ENCODE results near the gene EYA2. TPM values are rescaled to one million over a fixed set of nuclear protein-coding genes. Genes with fewer than 3 reads are reported as not detected.

Gene EYA2
- total and polyA plus RNA-seq, 12 donors = 0.54 to 2.2 (median 1.4) TPM

DNA sequence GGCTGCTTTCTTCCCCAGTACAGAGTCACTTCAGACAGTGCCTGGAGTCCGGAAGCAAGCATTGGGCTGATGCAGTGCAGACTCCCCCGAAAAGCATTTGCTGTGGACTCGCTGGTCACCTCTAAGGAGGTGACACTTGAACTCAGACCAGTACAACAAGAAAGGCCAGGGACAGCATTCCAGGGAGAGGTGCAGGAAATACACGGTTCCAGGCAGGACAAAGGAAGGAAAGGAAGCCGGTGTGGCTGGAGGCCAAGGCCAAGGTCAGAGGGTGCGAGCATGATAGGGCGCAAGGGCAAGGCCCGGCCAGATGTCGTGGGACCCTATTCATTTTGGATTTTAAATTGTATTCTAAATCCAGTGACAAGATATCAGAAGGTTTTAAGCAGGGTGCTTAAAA lies 300.9 kb downstream of the EYA2 start:
- TF ChIP-seq, protein P1, sequence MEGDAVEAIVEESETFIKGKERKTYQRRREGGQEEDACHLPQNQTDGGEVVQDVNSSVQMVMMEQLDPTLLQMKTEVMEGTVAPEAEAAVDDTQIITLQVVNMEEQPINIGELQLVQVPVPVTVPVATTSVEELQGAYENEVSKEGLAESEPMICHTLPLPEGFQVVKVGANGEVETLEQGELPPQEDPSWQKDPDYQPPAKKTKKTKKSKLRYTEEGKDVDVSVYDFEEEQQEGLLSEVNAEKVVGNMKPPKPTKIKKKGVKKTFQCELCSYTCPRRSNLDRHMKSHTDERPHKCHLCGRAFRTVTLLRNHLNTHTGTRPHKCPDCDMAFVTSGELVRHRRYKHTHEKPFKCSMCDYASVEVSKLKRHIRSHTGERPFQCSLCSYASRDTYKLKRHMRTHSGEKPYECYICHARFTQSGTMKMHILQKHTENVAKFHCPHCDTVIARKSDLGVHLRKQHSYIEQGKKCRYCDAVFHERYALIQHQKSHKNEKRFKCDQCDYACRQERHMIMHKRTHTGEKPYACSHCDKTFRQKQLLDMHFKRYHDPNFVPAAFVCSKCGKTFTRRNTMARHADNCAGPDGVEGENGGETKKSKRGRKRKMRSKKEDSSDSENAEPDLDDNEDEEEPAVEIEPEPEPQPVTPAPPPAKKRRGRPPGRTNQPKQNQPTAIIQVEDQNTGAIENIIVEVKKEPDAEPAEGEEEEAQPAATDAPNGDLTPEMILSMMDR (IDR thresholded peaks at IDR 0.05) = no peak
- TF ChIP-seq POLR2A (IDR thresholded peaks at IDR 0.05) = no peak
- WGBS, 4 donors = 40 to 50% (median 47%) methylated on average over 8 to 9 of the region's 9 CpGs
- no peaks in the 10 kb centered on the region for H3K36me3 ChIP-seq (replicated peaks in 1 of 2)
- H3K4me1 ChIP-seq (replicated peaks in 1 of 2) = no peaks in the 10 kb centered on the region
- DNase-seq = no peak
- no peaks in the 10 kb centered on the region for H3K9me3 ChIP-seq (replicated peaks in 1 of 3)
- intact Hi-C loops (cut with DNase I) = loop anchor here in 1 of 2 donors (5.0 to 10.0 kb wide), 2 partner anchors 187 to 429 kb away; no protein-coding TSS in a partner anchor
- H3K4me3 ChIP-seq = no peak overlapping the region
- H3K27me3 ChIP-seq = no peaks in the 10 kb centered on the region
- H3K27ac ChIP-seq = no peak overlapping the region

DNA sequence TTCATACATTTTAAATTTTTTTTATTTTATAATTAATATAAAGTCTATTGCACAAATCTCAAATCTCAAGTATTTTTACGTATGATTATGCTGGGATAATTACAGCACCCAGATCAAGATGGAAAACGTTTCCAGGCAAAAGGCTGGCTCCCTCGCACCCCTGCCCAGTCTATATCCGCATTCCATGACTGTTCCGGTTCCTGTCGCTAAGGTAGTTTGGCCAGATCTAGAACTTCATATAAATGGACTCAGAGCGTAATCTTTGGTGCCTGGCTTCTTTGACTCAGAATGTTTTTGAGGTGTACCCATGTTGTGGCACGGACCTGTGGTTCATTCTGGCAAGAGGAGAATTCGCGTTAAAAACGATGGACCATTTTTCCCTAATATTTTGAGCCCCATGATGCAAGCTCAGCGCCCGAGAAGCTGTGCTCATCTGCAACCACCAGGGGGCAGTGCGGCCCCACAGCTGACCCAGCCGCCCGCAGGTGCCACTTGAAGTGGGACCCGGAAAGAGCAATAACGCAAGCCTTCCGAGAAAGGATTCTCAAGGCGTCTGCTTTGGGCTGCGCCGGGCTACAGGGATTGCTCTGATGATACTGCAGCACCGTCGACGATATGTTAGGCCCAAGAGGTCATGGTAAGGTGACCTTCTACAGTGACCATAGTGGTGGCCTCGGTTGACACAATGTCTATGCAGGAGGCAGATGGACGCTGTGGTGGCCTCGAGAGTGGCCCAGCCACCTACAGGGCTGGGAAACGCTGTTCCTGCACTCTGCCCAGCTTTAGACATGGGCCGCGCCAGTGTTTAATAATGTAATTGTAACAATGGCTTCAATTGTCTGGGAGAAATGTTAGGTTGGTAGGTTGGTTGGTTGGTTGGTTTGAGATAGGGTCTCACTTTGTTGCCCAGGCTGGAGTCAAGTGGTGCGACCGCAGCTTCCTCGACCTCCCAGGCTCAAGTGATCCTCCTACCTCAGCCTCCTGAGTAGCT lies 301.7 kb downstream of the EYA2 start:
- DNase-seq = peak; percentile 64 to 87 (median 72)
- WGBS, 4 donors = 38 to 53% (median 40%) methylated on average over 25 to 34 of the region's 34 CpGs
- intact Hi-C loops (cut with DNase I) = loop anchor here in 1 of 2 donors (5.0 to 10.0 kb wide), 2 partner anchors 186 to 428 kb away; no protein-coding TSS in a partner anchor
- TF ChIP-seq, protein P1 (IDR thresholded peaks at IDR 0.05) = peak; percentile 92 to 98 (median 96)
- no peak for TF ChIP-seq POLR2A (IDR thresholded peaks at IDR 0.05)
- Histone ChIP-seq H3K27ac (no peak overlapping the region), H3K4me1 (replicated peaks in 1 of 2) (no peaks in the 10 kb centered on the region), H3K36me3 (replicated peaks in 1 of 2) (no peaks in the 10 kb centered on the region), H3K27me3 (no peaks in the 10 kb centered on the region), H3K9me3 (replicated peaks in 1 of 3) (no peaks in the 10 kb centered on the region), H3K4me3 (no peak overlapping the region)

DNA sequence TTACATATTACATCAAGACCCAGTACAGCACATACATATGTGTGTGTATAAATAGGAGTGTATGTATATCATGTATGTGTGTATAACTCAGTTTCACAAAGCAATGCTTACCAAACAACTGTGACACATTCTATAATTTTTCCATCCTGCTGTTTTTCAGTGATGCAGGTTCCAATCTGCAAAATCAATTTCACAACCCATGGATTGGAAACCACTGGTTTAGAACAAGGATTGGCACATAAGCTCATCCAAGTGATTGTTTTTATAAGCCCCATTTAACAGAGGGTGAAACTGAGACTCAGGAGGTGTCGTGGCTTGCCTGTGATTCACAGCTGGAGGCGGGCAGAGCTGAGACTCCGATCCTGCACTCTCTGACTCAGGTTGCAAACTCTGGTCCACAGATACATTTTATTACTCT lies 303.6 kb downstream of the EYA2 start:
- Histone ChIP-seq H3K27ac (no peak overlapping the region), H3K9me3 (replicated peaks in 1 of 3) (no peaks in the 10 kb centered on the region), H3K36me3 (replicated peaks in 1 of 2) (no peaks in the 10 kb centered on the region), H3K4me3 (no peak overlapping the region), H3K27me3 (no peaks in the 10 kb centered on the region), H3K4me1 (replicated peaks in 1 of 2) (no peaks in the 10 kb centered on the region)
- intact Hi-C loops (cut with DNase I) = loop anchor here in 1 of 2 donors (5.0 to 10.0 kb wide), 2 partner anchors 184 to 427 kb away; no protein-coding TSS in a partner anchor
- no peak for TF ChIP-seq POLR2A (IDR thresholded peaks at IDR 0.05)
- TF ChIP-seq, protein P1 (IDR thresholded peaks at IDR 0.05) = no peak
- WGBS, 4 donors = 70 to 90% (median 78%) methylated on average over 3 of the region's 3 CpGs
- DNase-seq = no peak

DNA sequence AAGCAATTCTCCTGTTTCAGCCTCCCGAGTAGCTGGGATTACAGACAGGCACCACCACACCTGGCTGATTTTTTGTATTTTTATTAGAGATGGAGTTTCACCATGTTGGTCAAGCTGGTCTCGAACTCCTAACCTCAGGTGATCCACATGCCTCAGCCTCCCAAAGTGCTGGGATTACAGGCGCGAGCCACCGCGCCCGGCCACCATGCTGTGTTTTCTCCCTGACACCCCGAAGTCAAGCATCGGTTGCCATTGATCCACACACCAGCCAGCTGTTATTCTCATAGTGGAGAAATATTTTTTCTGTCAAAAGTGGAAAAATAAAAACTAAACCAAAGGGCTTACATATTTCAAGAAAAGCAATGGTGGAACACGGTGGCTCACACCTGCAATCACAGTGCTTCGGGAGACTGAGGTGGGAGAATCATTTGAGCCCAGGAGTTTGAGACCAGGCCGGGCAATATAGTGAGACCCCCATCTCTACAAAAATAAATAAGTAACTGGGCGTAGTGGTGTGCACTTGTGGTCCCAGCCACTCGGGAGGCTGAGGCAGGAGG lies 304.4 kb downstream of the EYA2 start:
- TF ChIP-seq, protein P1 (IDR thresholded peaks at IDR 0.05) = no peak
- TF ChIP-seq POLR2A (IDR thresholded peaks at IDR 0.05) = no peak
- H3K4me3 ChIP-seq = no peak overlapping the region
- no peaks in the 10 kb centered on the region for H3K9me3 ChIP-seq (replicated peaks in 1 of 3)
- no peaks in the 10 kb centered on the region for H3K27me3 ChIP-seq
- intact Hi-C loops (cut with DNase I) = loop anchor here in 1 of 2 donors (5.0 to 10.0 kb wide), 2 partner anchors 183 to 426 kb away; no protein-coding TSS in a partner anchor
- 87 to 95% (median 93%) methylated on average over 14 of the region's 14 CpGs for WGBS, 4 donors
- no peaks in the 10 kb centered on the region for H3K36me3 ChIP-seq (replicated peaks in 1 of 2)
- no peak overlapping the region for H3K27ac ChIP-seq
- no peaks in the 10 kb centered on the region for H3K4me1 ChIP-seq (replicated peaks in 1 of 2)
- DNase-seq = no peak

Data from adrenal gland (tissue), 12 donors.